AG10803 (cell line): ENCODE data around the gene TRIM59.

Source experiments
- DNase-seq: peaks from one replicate; pipeline ENCODE4 v3.0.0; 2010; ENCODE audit warnings: low read depth
- H3K4me3 ChIP-seq: 2 replicates; pipeline ENCODE4 v1.5.1; 2011; ENCODE audit warnings: mild to moderate bottlenecking, low read length, control low read depth
- TF ChIP-seq, protein P1 (sequence below): conservative IDR thresholded peaks from 2 replicates; pipeline ENCODE4 v1.5.1; 2011; ENCODE audit warnings: mild to moderate bottlenecking, low read length, control low read depth, inconsistent platforms

The TRIM59 gene

DNA sequence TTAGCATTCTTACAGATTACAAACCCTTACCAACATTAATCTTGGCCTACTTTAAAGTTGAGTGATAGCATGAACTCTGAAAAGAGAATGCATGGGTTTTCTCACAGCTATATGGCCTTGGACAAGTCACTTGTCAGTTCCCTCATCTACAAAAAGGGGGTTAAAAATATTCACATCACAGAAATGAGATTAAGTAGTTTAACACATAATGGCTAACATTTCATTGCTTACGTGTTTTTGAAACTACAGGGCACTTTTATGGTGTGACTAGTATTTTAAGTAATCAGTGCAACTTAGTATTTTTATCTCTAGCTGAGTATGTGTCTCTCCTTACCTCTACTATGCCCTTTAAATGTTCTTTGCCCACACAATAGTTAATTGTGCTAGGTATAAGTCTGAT lies 13.8 kb downstream of the TRIM59 start:
- H3K4me3 ChIP-seq, result no peak overlapping the region
- DNase-seq, result no peak
- TF ChIP-seq, protein P1, sequence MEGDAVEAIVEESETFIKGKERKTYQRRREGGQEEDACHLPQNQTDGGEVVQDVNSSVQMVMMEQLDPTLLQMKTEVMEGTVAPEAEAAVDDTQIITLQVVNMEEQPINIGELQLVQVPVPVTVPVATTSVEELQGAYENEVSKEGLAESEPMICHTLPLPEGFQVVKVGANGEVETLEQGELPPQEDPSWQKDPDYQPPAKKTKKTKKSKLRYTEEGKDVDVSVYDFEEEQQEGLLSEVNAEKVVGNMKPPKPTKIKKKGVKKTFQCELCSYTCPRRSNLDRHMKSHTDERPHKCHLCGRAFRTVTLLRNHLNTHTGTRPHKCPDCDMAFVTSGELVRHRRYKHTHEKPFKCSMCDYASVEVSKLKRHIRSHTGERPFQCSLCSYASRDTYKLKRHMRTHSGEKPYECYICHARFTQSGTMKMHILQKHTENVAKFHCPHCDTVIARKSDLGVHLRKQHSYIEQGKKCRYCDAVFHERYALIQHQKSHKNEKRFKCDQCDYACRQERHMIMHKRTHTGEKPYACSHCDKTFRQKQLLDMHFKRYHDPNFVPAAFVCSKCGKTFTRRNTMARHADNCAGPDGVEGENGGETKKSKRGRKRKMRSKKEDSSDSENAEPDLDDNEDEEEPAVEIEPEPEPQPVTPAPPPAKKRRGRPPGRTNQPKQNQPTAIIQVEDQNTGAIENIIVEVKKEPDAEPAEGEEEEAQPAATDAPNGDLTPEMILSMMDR, result no peak

DNA sequence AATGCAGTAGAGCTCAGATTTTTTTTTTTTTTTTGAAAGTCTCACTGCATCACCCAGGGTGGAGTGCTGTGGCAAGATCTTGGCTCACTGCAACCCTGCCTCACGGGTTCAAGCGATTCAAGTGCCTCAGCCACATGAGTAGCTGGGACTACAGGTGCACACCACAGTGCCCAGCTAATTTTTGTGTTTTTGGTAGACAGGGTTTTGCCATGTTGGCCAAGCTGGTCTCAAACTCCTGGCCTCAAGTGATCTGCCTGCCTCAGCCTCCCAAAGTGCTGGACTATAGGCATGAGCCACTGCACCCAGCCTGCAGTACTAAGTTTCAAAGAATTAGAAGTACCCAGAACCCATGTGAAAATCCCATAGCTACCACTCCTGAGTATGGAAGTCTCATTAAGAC lies 14.5 kb downstream of the TRIM59 start:
- TF ChIP-seq, protein P1, result no peak
- no peak for DNase-seq
- H3K4me3 ChIP-seq, result no peak overlapping the region

DNA sequence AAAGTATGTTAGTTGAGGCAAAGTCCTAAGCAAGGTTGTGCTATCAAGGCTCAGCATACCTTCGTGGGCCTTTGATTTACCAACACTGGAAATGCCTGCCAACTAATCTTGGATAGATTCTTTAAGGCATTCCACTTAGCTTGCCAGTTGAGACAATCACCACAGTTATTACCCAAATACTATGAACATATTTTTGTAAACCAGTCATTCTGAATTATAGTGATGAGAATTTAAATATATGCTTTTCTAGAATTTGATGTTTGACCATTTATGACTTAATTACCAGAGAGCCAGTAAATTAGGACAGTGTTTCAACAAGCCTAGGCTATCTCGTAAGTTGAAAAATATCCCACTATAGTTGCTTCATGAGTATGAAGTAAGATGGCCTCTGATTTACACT lies 15.5 kb downstream of the TRIM59 start:
- DNase-seq, result peak; percentile 86
- TF ChIP-seq, protein P1, result no peak

DNA sequence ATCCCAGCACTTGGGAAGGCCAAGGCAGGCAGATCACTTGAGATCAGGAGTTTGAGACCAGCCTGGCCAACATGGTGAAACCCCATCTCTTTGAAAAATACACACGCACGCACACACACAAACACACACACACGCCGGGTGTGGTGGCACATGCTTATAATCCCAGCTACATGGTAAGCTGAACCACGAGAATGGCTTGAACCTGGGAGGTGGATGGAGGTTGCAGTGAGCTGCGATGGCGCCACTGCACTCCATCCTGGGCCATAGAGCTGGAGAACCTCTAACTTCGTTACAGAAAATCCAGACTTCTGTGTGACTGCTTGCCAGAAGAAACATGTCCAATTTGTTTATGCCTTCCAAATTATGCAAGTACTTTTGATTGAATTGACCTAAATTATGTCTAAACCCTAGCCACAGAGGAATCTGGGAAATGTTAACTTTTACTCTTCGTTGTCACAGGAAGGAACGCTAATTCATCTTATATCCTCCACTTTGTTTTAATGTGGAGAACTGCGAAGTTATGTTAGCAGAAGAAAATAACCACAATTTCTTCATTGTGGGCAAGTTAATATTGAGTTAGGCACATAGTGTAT lies 21.7 kb downstream of the TRIM59 start:
- TF ChIP-seq, protein P1, result no peak
- no peak overlapping the region for H3K4me3 ChIP-seq
- DNase-seq, result no peak

More for the DNA sequence above, 15.5 kb downstream of the TRIM59 start:
- H3K4me3 ChIP-seq, result no peak overlapping the region

DNA sequence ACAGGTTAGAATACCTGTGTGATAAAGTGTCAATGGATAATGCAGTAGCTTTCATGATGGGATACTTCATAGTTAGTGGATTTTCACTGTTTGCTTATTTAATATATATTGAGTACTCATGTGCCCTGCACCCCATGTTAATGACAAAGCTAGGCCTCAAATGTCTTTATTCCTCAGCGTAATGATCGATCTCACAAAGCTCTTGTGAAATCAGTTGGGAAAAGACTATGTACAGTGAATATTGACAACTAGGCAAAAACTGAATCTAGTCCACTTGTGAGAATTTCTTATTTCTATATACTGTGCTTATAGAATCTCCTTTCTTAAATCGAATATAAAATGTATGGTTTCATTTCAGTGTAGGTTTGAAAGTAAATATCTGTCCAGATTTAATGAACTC lies 32.3 kb downstream of the TRIM59 start:
- no peak for DNase-seq
- no peak overlapping the region for H3K4me3 ChIP-seq
- TF ChIP-seq, protein P1, result no peak

DNA sequence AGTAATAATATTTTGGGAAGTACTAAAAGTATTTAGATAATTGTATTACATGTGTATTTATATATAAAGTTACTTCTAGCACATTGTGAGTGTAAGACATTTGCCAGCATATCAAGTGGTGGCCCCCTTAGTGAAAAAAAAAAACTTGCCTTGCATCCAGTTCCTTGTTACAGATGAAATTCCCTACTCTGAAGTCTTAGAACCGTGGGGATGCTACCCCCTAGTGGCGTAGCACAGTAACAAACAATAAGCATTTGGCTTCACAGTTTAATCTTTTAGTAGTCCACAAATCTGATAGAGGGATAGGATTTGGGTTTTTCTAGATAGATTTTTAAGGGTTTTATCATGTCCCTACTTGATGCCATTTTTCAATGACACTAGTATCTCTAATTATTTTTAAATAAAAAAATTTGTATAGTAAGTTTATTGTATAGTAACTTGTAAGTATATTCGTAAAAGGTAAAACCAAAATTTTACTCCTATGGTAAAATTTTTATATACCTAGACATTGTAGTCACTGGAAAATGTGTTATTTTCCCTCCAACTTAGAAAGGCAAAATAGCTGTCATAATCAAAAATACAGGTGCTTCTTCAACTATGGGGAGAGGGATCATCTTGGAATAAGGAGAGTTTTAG lies 35.9 kb downstream of the TRIM59 start:
- peak; percentile 84 for DNase-seq
- TF ChIP-seq, protein P1, result peak; percentile 95
- H3K4me3 ChIP-seq, result no peak overlapping the region

DNA sequence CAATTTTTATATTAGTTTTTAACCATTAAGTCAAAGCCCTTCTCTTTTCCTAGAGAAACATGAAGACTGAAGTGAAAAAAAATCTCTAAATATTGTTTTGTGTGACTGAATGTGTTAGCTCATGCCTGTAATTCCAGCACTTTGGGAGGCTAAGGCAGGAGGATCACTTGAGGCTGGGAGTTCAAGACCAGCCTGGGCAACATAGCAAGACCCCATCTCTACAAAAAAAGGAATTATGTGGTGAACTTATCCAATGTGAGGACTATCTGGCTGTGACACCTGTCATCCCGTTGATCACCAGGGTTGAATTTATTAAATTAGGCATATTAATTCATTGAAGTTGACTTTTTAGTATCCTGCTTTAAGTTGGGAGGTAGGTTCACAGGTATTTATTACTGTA lies 37.1 kb downstream of the TRIM59 start:
- TF ChIP-seq, protein P1, result no peak
- H3K4me3 ChIP-seq, result no peak overlapping the region
- no peak for DNase-seq
